SK-N-SH (cell line): Measurements from ENCODE around the gene MC2R. TPM values are rescaled to one million over a fixed set of nuclear protein-coding genes. Genes with fewer than 3 reads are reported as not detected.

Experiments
- CTCF ChIA-PET: fragments of 300-600, 350-600 bp; formaldehyde crosslinking; extraction: SDS; loops from one replicate; lab custom pipeline; 2021; lab: Yijun Ruan, JAX
- POLR2A ChIA-PET: fragments of 350-600 bp; sonication (Branson Sonifier 250); formaldehyde crosslinking; extraction: SDS; loops from one replicate; lab custom pipeline; 2020; ENCODE audit warnings: antibody characterized with exemption, inconsistent platforms; lab: Yijun Ruan, JAX
- DNase-seq: peaks from one replicate; pipeline ENCODE4 v3.0.0; 2012
- H2AFZ ChIP-seq: fragments of 200-600 bp; sonication (generic); 2 replicates; pipeline ENCODE4 v1.8.1; 2016; ENCODE audit warnings: antibody characterized with exemption, mild to moderate bottlenecking, low read depth
- H3F3A ChIP-seq: fragments of 200-600 bp; sonication (generic); replicated peaks from 2 replicates; pipeline ENCODE3; 2016; ENCODE audit warnings: antibody characterized with exemption, mild to moderate bottlenecking; ENCODE audit not compliant: insufficient read depth
- H3K27ac ChIP-seq, 2 experiments: fragments of 200-500 bp in 1 of 2; fragments of 200-600 bp in 1 of 2; sonication (Bioruptor generic) in 1 of 2; sonication (generic), shearing (Covaris generic) in 1 of 2; 2 replicates each; pipeline versions ENCODE4 v1.5.1 to v1.6.1; 2014 to 2016; ENCODE audit warnings: low read depth in 2 of 2, inconsistent platforms in 1 of 2, low read length in 1 of 2, mild to moderate bottlenecking in 1 of 2, mixed read lengths in 1 of 2
- H3K27me3 ChIP-seq: fragments of 200-600 bp; sonication (generic), shearing (Covaris generic); 2 replicates; pipeline ENCODE4 v1.6.1; 2016; ENCODE audit warnings: mixed run types; ENCODE audit not compliant: insufficient read depth
- H3K36me3 ChIP-seq, 2 experiments: fragments of 200-500 bp in 1 of 2; fragments of 200-600 bp in 1 of 2; sonication (Bioruptor generic) in 1 of 2; sonication (generic) in 1 of 2; replicated peaks in 1 of 2; 2 replicates each; pipeline versions ENCODE3 to v1.5.1; 2014 to 2016; ENCODE audit warnings: low read length in 1 of 2, mild to moderate bottlenecking in 1 of 2; ENCODE audit not compliant: insufficient read depth in 2 of 2, control insufficient read depth in 1 of 2
- H3K4me1 ChIP-seq, 2 experiments: fragments of 200-500 bp in 1 of 2; fragments of 200-600 bp in 1 of 2; sonication (Bioruptor generic) in 1 of 2; sonication (generic), shearing (Covaris generic) in 1 of 2; 2 replicates each; pipeline versions ENCODE4 v1.5.1 to v1.6.1; 2014 to 2016; ENCODE audit warnings: low read depth in 1 of 2, low read length in 1 of 2, mixed run types in 1 of 2; ENCODE audit not compliant: insufficient read depth in 2 of 2, control insufficient read depth in 1 of 2
- H3K4me2 ChIP-seq: fragments of 200-600 bp; sonication (generic), shearing (Covaris generic); 2 replicates; pipeline ENCODE4 v1.6.1; 2017; ENCODE audit warnings: mixed run types
- H3K4me3 ChIP-seq, 2 experiments: fragments of 200-500 bp in 1 of 2; fragments of 200-600 bp in 1 of 2; sonication (Bioruptor generic) in 1 of 2; sonication (generic), shearing (Covaris generic) in 1 of 2; 2 replicates each; pipeline versions ENCODE4 v1.5.1 to v1.8.1; 2014 to 2016; ENCODE audit warnings: low read depth in 2 of 2, inconsistent platforms in 1 of 2, low read length in 1 of 2, mild to moderate bottlenecking in 1 of 2, mixed read lengths in 1 of 2, moderate library complexity in 1 of 2
- H3K79me2 ChIP-seq: fragments of 200-600 bp; sonication (generic); 2 replicates; pipeline ENCODE4 v1.8.1; 2017; ENCODE audit warnings: mild to moderate bottlenecking; ENCODE audit not compliant: insufficient read depth
- H3K9ac ChIP-seq: fragments of 200-600 bp; sonication (generic); 2 replicates; pipeline ENCODE4 v1.6.1; 2017; ENCODE audit warnings: mixed run types
- H3K9me2 ChIP-seq: fragments of 200-600 bp; sonication (generic); 2 replicates; pipeline ENCODE4 v1.6.1; 2017; ENCODE audit warnings: mixed run types
- H3K9me3 ChIP-seq: fragments of 200-600 bp; sonication (generic); 2 replicates; pipeline ENCODE4 v1.6.1; 2017; ENCODE audit warnings: mixed run types, mild to moderate bottlenecking, moderate library complexity
- H4K20me1 ChIP-seq: fragments of 200-600 bp; sonication (generic); 2 replicates; pipeline ENCODE4 v1.6.1; 2017; ENCODE audit warnings: mild to moderate bottlenecking, mixed run types; ENCODE audit not compliant: insufficient read depth
- CHD2 ChIP-seq: fragments of 150-350 bp; IDR thresholded peaks from 2 replicates; pipeline ENCODE4 v1.6.1; 2018; ENCODE audit warnings: low read length; ENCODE audit not compliant: partially characterized antibody
- CTCF ChIP-seq: fragments of 200-600 bp; sonication (generic); IDR thresholded peaks from 2 replicates; pipeline ENCODE4 v1.6.1; 2017; ENCODE audit warnings: antibody characterized with exemption, mild to moderate bottlenecking, moderate library complexity
- EP300 ChIP-seq, 2 experiments: IDR thresholded peaks; 2 replicates each; pipeline versions ENCODE4 v1.4.0 to v1.6.1; 2012; ENCODE audit warnings: borderline replicate concordance in 1 of 2, low read depth in 1 of 2, low read length in 1 of 2
- FOXJ3 ChIP-seq: sonication (generic); formaldehyde crosslinking; IDR thresholded peaks from 2 replicates; pipeline ENCODE4 v1.5.1; 2020; ENCODE audit warnings: mild to moderate bottlenecking, missing genetic modification reagents
- GATA2 ChIP-seq: sonication (generic); formaldehyde crosslinking; IDR thresholded peaks from 2 replicates; pipeline ENCODE4 v1.5.0; 2020; ENCODE audit warnings: mild to moderate bottlenecking, missing genetic modification reagents
- JUND ChIP-seq: IDR thresholded peaks from 2 replicates; pipeline ENCODE4 v1.4.0; 2012
- MXI1 ChIP-seq: IDR thresholded peaks from 2 replicates; pipeline ENCODE4 v1.6.1; 2012; ENCODE audit warnings: mild to moderate bottlenecking, low read depth, low read length, improper control_type of control experiment
- POLR2AphosphoS5 ChIP-seq: IDR thresholded peaks from 2 replicates; pipeline ENCODE4 v1.6.1; 2012; ENCODE audit warnings: low read depth, low read length
- RCOR1 ChIP-seq: fragments of 150-350 bp; IDR thresholded peaks from 2 replicates; pipeline ENCODE4 v1.6.1; 2017; ENCODE audit warnings: antibody characterized with exemption, low read length
- REST ChIP-seq: IDR thresholded peaks from 2 replicates; pipeline ENCODE4 v1.6.1; 2012; ENCODE audit warnings: mild to moderate bottlenecking, low read depth, low read length, moderate library complexity
- RFX5 ChIP-seq: IDR thresholded peaks from 2 replicates; pipeline ENCODE4 v1.6.1; 2012; ENCODE audit warnings: mild to moderate bottlenecking, improper control_type of control experiment, low read length
- SIN3A ChIP-seq: IDR thresholded peaks from 2 replicates; pipeline ENCODE4 v1.6.1; 2012; ENCODE audit warnings: low read depth, mild to moderate bottlenecking, low read length, moderate library complexity, borderline replicate concordance
- SMC3 ChIP-seq: IDR thresholded peaks from 2 replicates; pipeline ENCODE4 v1.6.1; 2012; ENCODE audit warnings: low read depth, low read length, improper control_type of control experiment
- TAF1 ChIP-seq: IDR thresholded peaks from 2 replicates; pipeline ENCODE4 v1.6.1; 2012; ENCODE audit warnings: low read depth, mild to moderate bottlenecking, low read length, moderate library complexity, borderline replicate concordance
- TCF12 ChIP-seq: IDR thresholded peaks from 2 replicates; pipeline ENCODE4 v1.4.0; 2012
- TEAD4 ChIP-seq: IDR thresholded peaks from 2 replicates; pipeline ENCODE4 v1.4.0; 2012; ENCODE audit warnings: mild to moderate bottlenecking, borderline replicate concordance; ENCODE audit not compliant: insufficient read depth
- YY1 ChIP-seq: IDR thresholded peaks from 2 replicates; pipeline ENCODE4 v1.4.0; 2012; ENCODE audit warnings: low read depth, mild to moderate bottlenecking
- WGBS: methylation state at CpG from one replicate; pipeline ENCODE4 v1.1.6; 2017; ENCODE audit warnings: low lambda C conversion rate; 5-methylcytosine and 5-hydroxymethylcytosine counted together
- polyA plus RNA-seq, 3 experiments: library from polyadenylated mRNA; depleted of rRNA; stranded (reverse); fragments of >200 nt; gene quantifications; 2 replicates each; pipeline ENCODE4 v1.2.3, GENCODE V29; 2012
- TF ChIP-seq, protein P1 (sequence below): IDR thresholded peaks from 2 replicates; pipeline ENCODE4 v1.4.0; 2012; ENCODE audit warnings: low read depth, borderline replicate concordance

Gene MC2R
- polyA plus RNA-seq, 1 of the 3 experiments (the other 2 are of a cell fraction): not detected

DNA sequence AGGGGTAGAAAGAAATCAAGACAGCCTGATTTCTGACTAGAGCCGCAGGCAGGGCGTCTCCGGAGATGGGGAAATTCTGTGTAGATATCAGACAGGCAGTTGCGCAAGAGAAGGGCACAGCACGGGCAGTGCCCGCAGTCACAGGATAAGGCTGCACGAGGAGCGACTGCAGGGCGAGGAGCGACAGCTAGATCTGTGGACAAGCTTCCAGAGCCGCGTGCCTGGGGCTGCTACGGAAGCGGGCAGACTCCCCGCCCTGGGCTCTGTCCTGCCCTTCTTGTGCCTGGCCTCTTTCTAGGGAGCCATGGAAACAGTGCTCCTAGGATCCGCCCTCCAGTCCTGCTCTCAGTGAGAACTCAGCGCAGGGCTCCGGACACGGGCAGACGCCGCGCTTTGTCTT, 78.8 kb downstream of the MC2R start:
- Histone ChIP-seq H3K4me3 (no peak overlapping the region), H3K9me3 (no peaks in the 10 kb centered on the region), H3K36me3 (no peaks in the 10 kb centered on the region), H3K79me2 (no peaks in the 10 kb centered on the region), H4K20me1 (no peaks in the 10 kb centered on the region), H3K27ac (no peak overlapping the region), H3K9me2 (no peaks in the 10 kb centered on the region), H3K4me1 (no peaks in the 10 kb centered on the region), H3K4me2 (peak overlapping the region; percentile 41; the same call in 1 of the 2 replicates), H3K27me3 (peaks cover 42% of the 10 kb centered on the region; the same call in 1 of the 2 replicates), H2AFZ (no peak overlapping the region), H3F3A (no peaks in the 10 kb centered on the region), H3K9ac (no peak overlapping the region)
- DNase-seq: no peak
- TF ChIP-seq FOXJ3 (CRISPR knock-in tag) (no peak), GATA2 (no peak), POLR2AphosphoS5 (no peak), RFX5 (no peak), TAF1 (no peak), SIN3A (no peak), CHD2 (no peak), TEAD4 (no peak), CTCF (no peak), MXI1 (no peak), JUND (no peak), TCF12 (no peak), EP300 (IDR thresholded peaks at IDR 0.05; ENCODE audit: borderline replicate concordance in 1 of 2, low read depth in 1 of 2, low read length in 1 of 2) (no peak), SMC3 (no peak), RCOR1 (no peak), YY1 (no peak), REST (no peak)
- TF ChIP-seq, protein P1, sequence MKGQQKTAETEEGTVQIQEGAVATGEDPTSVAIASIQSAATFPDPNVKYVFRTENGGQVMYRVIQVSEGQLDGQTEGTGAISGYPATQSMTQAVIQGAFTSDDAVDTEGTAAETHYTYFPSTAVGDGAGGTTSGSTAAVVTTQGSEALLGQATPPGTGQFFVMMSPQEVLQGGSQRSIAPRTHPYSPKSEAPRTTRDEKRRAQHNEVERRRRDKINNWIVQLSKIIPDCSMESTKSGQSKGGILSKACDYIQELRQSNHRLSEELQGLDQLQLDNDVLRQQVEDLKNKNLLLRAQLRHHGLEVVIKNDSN: no peak
- ChIA-PET POLR2A (no interaction called here), CTCF (no interaction called here)
- 19% methylated on average over 17 of the region's 22 CpGs for WGBS
